ENCODE data around the gene GPR161. TPM values are rescaled to one million over a fixed set of nuclear protein-coding genes. Genes with fewer than 3 reads are reported as not detected.
"Not testable (repeated sequence)": the region's sequence is repeated elsewhere in the genome, so short reads cannot be mapped to it uniquely, and the experiment has no call there.

The GPR161 gene
- polyA plus RNA-seq, 12 donors, result 9.8 to 17.6 (median 13.0) TPM; not detected in 1

GRCh38 chr1:168088511-168089325 is 48.0 kb downstream of the GPR161 start:
- no peak for DNase-seq

DNA sequence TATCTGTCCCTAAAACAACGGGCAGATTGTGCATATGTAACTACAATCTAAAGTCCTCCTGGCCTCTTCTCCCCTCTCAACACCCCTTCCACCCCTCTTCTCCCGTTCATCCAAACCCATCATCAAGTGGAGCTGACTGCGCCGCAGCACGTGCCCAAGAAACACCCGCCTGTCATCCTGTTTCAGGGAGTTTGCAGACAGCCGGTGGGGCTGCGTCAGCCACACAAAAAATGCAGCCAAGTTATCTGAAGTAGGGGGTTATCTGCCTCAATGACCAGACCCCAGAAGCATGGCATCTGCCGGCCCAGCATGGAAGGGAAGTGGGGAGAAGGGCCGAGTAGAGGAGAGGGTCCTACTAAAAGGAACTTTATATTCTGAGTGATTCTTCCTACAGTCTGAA is 49.0 kb downstream of the GPR161 start:
- no peak for DNase-seq

DNA sequence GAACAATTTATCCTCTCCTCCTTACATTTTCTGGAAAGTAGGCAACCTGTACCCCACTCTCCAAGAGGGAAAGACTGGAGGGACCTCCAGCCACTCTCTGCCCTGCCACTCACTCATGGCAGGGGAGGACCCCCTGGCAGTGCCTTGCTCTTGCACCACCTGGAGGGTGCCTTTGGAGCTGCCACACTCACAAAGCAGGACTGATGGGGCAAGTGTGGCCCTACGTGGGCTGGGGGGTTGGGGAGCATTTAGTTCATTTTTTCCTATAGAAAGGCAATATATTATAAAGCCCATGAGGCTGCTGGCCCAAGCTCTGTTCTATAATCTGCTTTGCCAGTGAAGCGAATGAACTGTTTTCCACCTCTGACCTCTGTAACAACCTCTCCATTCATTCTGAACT is 50.3 kb downstream of the GPR161 start:
- no peak for DNase-seq

DNA sequence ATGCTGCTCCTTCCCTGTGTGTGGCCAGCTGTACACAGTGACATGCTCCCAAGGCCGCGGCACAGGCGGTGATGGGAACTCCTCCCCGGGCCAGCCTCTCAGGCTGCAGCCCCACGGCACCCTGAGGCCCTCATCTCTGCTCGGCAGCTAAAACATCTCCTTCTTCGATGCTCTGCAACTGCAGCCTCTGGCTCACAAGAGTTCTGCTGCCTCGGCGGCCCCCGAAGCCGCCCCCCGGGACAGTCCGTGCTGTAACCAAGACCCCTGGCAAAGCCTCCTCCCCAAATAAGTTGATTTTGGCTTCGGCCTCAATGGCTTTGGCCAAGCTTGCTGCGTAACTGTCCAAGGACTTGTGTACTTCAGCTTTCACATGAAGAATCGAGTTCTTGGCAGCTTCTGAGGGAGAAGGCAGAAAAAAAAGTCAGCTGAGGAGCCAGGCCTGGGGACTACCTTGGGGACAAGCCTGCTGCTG is 51.3 kb downstream of the GPR161 start:
- DNase-seq, result peak; percentile 60

- peak; percentile 57 for DNase-seq
Observed at GRCh38 chr1:168084396-168085231, 52.1 kb downstream of the GPR161 start.

GRCh38 chr1:168083456-168084325 is 53.0 kb downstream of the GPR161 start:
- DNase-seq, result no peak

- peak; percentile 60 for DNase-seq
Observed at GRCh38 chr1:168082008-168082876, 54.5 kb downstream of the GPR161 start.

GRCh38 chr1:168081373-168082007 is 55.2 kb downstream of the GPR161 start:
- no peak for DNase-seq

- no peak for DNase-seq
Observed at GRCh38 chr1:168079761-168080160, 57.0 kb downstream of the GPR161 start.

DNA sequence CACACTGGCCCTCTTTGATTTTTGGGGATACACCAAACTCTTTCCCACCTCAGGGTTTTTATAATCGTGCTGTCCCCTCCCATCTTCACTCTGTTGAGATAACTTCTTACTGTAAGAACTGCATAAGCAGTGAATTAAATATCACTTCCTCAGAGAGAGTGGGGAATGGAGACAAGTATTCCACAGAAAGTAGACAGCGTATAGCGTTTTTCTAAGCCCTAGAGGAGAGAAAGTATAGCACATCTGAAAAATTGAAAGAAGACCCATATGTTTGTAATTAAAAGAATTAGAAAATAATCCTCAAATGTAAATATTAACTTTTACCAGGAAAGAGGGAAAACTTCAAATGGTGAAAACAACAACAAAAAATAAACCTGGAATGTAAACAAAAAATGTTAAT is 67.3 kb downstream of the GPR161 start:
- no peak for DNase-seq

- no peak for DNase-seq
Observed at GRCh38 chr1:168065506-168065905, 71.2 kb downstream of the GPR161 start.

DNA sequence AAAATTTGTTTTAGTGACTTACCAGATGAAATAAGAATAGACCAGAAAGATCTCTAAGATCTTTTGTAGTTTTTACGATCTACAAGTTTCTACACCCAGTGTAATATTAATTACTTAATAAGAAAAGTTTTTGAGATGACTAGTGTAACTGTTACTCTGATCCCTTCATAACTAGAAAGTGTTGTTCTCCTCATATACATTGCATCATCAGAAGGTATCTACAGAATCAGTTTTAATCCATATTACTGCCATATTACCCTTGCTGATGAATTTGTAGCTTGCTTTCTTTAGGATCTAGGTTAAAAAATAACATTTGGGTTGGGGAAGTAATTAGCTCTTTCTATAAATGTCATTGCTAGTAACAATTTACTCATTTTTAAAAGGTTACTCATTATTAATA is 72.5 kb downstream of the GPR161 start:
- DNase-seq, result no peak

GRCh38 chr1:168057921-168058320 is 78.8 kb downstream of the GPR161 start:
- no peak for DNase-seq

DNA sequence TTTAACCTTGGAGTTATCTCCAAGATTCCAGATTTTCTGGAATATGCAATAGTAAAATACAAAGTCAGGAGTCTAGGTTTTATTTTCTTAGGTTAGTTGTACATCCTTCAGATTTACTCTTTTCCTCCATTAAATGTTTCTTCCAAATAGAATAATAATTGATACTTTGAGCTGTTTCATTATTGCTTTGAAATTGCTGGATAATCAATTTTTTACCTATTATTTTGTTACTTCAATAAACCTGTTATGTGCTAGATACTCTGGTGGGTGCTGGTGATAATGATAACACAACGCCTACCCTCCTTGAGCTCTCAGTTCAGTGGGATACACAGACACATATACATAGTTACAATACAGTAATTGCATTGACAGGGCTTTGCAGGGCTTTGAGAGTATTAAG is 79.4 kb downstream of the GPR161 start:
- DNase-seq, result no peak

DNA sequence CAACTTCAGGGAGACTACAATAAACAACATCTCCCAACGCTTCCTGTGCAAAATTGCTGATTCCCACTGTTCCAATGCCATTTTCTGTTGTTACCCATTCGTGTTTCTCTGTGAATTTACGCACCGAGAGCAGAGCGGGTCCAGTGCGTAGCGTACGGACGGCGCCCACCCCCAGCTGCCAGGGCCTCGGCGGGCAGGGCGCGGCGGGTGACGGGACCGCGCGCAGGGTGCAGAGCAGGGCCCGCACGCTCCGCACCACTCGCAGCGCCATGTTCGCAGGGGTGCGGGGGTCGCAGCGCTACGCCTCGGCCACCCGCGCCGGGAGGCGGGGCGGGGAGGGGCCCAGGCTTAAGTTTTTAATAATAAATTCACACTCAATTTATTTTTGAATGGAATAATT is 80.6 kb downstream of the GPR161 start:
- DNase-seq, result not testable (repeated sequence)

GRCh38 chr1:168054117-168054516 is 82.6 kb downstream of the GPR161 start:
- DNase-seq, result no peak

- DNase-seq, result no peak
Observed at GRCh38 chr1:168053681-168054080, 83.0 kb downstream of the GPR161 start.

DNA sequence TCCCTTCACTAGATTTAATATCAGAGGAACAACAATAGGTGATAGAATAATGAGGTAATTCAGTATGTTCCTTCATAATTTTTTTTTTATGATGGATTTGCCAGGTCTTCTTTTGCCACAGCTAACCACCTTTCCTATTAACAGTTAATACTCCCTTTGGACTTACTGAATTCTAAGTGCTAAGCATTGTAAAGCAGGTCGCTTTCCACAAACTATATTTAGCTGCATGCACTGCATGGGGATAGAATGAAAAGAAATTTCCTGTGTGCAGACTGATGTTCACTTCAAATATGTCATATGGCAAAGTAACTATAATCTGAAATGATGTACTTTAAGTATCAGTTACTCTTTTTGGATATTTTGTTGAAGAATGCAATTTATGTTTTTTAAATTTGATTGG is 85.8 kb downstream of the GPR161 start:
- no peak for DNase-seq

DNA sequence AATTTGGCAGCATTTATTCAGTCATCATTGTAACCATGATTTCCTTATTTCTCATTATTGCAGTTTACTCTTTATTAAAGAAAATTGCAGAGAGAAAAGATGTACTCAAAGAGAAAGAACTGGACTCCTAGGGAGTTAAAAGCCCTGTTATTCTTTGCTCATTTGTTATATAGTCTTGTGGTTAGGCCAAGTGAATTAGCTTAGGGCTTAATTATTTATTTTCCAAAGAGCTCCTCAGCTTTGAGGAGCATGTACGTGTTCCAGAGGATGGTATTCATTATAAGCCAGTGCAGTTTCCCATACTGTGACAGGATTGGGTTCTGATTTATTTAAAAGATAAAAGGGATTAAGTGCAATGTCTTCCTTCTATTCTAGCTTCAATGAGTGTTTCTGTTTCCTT is 86.4 kb downstream of the GPR161 start:
- DNase-seq, result no peak

- no peak for DNase-seq
Observed at GRCh38 chr1:168045311-168045710, 91.4 kb downstream of the GPR161 start.

Data from muscle of arm (tissue), 12 donors.